Measurements from ENCODE around the gene NMNAT2. TPM values are rescaled to one million over a fixed set of nuclear protein-coding genes. Genes with fewer than 3 reads are reported as not detected.

Gene NMNAT2
- total and polyA plus RNA-seq, 2 donors (not counting 3 experiments of a cell fraction or from before 2014, with no cell fraction given) = 0.28 to 0.38 TPM

DNA sequence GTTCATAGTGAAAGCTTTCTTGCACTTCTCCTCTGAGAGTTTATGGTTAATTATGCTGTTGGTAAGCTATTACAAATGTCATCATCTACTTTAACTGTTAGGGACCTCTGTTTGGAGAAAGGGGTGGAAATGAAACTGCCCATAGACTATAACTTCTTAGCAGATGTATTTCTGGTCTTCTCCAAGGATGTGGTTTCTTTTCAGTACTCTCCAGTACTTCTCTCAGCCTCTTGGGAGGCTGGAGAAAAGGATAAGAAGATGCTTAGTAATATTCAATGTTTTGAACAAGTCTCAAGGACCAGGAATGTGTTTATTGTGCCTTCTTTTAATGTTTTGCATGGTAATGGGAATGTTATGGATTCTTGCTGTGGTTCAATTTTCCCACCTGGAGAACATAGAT is 171.7 kb downstream of the NMNAT2 start:
- BruUV-seq (replicated peaks) = no TSS peak
- intact Hi-C loops (cut with micrococcal nuclease) = no loop called here
- Histone ChIP-seq H3K9me1 (replicated peaks; ENCODE audit: control insufficient read depth, extremely low read depth, insufficient read depth, low read length) (no peaks in the 10 kb centered on the region), H3K4me3 (replicated peaks in 1 of 3; ENCODE audit: insufficient read depth in 1 of 3, low read depth in 1 of 3, low read length in 3 of 3) (no peak overlapping the region), H3K27me3 (ENCODE audit: control insufficient read depth in 2 of 2, insufficient read depth in 2 of 2, low read length in 2 of 2) (no peaks in the 10 kb centered on the region), H3K27ac (ENCODE audit: insufficient read depth, low read depth, low read length) (no peak overlapping the region), H3K79me2 (ENCODE audit: control insufficient read depth, insufficient read depth, low read length) (no peaks in the 10 kb centered on the region), H3K4me1 (ENCODE audit: control insufficient read depth, extremely low read depth, insufficient read depth, low read length) (peaks cover 6% of the 10 kb centered on the region), H3K9ac (replicated peaks; ENCODE audit: extremely low read depth, insufficient read depth, low read length) (no peak overlapping the region), H3K9me3 (replicated peaks; ENCODE audit: control insufficient read depth, insufficient read depth, low read length) (no peaks in the 10 kb centered on the region), H3K36me3 (ENCODE audit: control insufficient read depth in 2 of 2, extremely low read depth in 1 of 2, insufficient read depth in 2 of 2, low read length in 2 of 2) (no peaks in the 10 kb centered on the region), H3K4me2 (ENCODE audit: insufficient read depth, low read length) (no peak overlapping the region), H4K20me1 (replicated peaks; ENCODE audit: control insufficient read depth, extremely low read depth, insufficient read depth, low read length) (no peaks in the 10 kb centered on the region), H2AFZ (ENCODE audit: low read depth, low read length) (no peak overlapping the region)
- CTCF ChIA-PET = interaction anchor here (1.1 to 2.6 kb wide), 4 partner anchors 10 to 283 kb away, joined by 4 to 14 read pairs (median 6); no protein-coding TSS in a partner anchor
- no peak for DNase-seq (ENCODE audit: low read depth, low spot score)
- POLR2A ChIA-PET = no interaction called here
- no peak for FAIRE-seq
- no peak for TF ChIP-seq GATA2 (IDR thresholded peaks at IDR 0.05; ENCODE audit: insufficient read depth, insufficient read length, low read depth, low read length)
- dilution Hi-C loops (cut with MboI; ENCODE audit: extremely low pct_ligation_motif_present, low sequenced_read_pairs) = no loop called here

DNA sequence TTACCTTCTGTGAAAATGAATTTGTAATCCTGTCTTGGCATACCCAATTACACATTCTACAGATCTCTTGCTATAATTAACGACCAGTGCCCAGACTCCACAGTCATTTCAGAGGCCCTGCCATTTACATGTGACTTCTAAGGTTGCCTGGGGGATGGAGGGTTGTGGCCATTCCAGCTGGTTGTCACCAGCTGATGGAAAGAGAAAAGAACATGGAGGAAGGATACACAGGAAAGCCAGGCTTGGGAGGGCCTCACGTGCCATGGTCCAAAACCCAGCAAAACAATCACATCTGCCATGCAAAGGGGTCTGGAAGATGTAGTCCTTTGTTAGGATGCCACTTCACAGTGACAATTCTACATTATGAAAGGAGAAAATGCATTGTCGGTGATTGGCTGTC is 172.8 kb downstream of the NMNAT2 start:
- Histone ChIP-seq H3K27me3 (ENCODE audit: control insufficient read depth in 2 of 2, insufficient read depth in 2 of 2, low read length in 2 of 2) (no peaks in the 10 kb centered on the region), H3K4me3 (replicated peaks in 1 of 3; ENCODE audit: insufficient read depth in 1 of 3, low read depth in 1 of 3, low read length in 3 of 3) (no peak overlapping the region), H3K9me3 (replicated peaks; ENCODE audit: control insufficient read depth, insufficient read depth, low read length) (no peaks in the 10 kb centered on the region), H3K4me2 (ENCODE audit: insufficient read depth, low read length) (no peak overlapping the region), H3K36me3 (ENCODE audit: control insufficient read depth in 2 of 2, extremely low read depth in 1 of 2, insufficient read depth in 2 of 2, low read length in 2 of 2) (no peaks in the 10 kb centered on the region), H3K9me1 (replicated peaks; ENCODE audit: control insufficient read depth, extremely low read depth, insufficient read depth, low read length) (no peaks in the 10 kb centered on the region), H2AFZ (ENCODE audit: low read depth, low read length) (no peak overlapping the region), H3K27ac (ENCODE audit: insufficient read depth, low read depth, low read length) (no peak overlapping the region), H4K20me1 (replicated peaks; ENCODE audit: control insufficient read depth, extremely low read depth, insufficient read depth, low read length) (no peaks in the 10 kb centered on the region), H3K79me2 (ENCODE audit: control insufficient read depth, insufficient read depth, low read length) (no peaks in the 10 kb centered on the region), H3K4me1 (ENCODE audit: control insufficient read depth, extremely low read depth, insufficient read depth, low read length) (peaks cover 6% of the 10 kb centered on the region), H3K9ac (replicated peaks; ENCODE audit: extremely low read depth, insufficient read depth, low read length) (no peak overlapping the region)
- DNase-seq (ENCODE audit: low read depth, low spot score) (no peak), FAIRE-seq (no peak)
- TF ChIP-seq, protein P1, sequence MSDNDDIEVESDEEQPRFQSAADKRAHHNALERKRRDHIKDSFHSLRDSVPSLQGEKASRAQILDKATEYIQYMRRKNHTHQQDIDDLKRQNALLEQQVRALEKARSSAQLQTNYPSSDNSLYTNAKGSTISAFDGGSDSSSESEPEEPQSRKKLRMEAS (IDR thresholded peaks at IDR 0.05; ENCODE audit: insufficient read depth, insufficient read length) = no peak
- no peak for TF ChIP-seq FOS (IDR thresholded peaks at IDR 0.05; ENCODE audit: borderline replicate concordance, insufficient read depth, low read length)
- dilution Hi-C loops (cut with MboI; ENCODE audit: extremely low pct_ligation_motif_present, low sequenced_read_pairs) (no loop called here), intact Hi-C loops (cut with micrococcal nuclease) (no loop called here)
- no TSS peak for BruUV-seq (replicated peaks)
- POLR2A ChIA-PET = no interaction called here
- CTCF ChIA-PET = interaction anchor here (1.1 to 3.0 kb wide), 3 partner anchors 10 to 282 kb away, joined by 4 to 14 read pairs (median 13); no protein-coding TSS in a partner anchor
